NCI-H524 (cell line): ENCODE measurements around the gene NEK11.
A peak's percentile ranks its signal among the peaks of the same experiment; 100 is the strongest.
"Not testable (repeated sequence)": the region's sequence is repeated elsewhere in the genome, so short reads cannot be mapped to it uniquely, and the experiment has no call there.

ENCODE experiments used
- DNase-seq, 2 experiments: peaks; one replicate each; lab custom pipeline; 2025; lab: John Stamatoyannopoulos, UW

The NEK11 gene

DNA sequence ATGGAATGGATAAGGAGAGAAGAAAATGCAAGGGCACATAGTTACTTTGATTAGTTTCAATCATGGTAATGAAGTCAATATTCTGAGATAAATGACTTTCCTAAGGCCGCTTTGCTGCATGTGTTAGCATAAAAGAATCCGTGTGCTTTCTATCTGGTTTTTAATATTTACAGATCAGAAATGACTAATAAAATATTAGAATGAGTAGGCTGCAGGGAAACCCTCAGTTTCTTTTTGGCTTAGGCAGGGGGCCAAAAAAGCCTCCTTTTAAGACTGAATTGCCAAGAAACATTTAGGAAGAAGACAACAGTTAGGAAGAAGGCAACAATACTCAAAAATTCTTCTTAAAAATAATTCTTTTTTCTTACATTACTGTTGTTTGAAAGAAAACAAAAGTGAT, 11.6 kb downstream of the NEK11 start:
- no peak for DNase-seq

GRCh38 chr3:131042271-131042985, 15.8 kb downstream of the NEK11 start:
- DNase-seq: not testable (repeated sequence)

DNA sequence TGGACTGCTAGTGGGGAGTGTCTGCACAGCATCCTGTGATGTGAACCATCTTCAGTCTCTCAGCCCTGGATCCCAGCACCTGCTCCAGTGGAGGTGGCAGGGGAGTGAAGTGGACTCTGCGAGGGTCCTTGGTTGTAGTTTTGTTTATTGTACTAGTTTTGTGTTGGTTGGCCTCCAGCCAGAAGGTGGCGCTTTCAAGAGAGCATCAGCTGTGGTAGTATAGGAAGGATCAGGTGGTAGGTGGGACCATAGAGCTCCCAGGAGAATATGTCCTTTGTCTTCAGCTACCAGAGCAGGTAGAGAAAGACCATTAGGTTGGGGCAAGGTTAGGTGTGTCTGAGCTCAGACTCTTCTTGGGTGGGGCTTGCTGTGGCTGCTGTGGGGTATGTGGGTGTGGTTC, 20.9 kb downstream of the NEK11 start:
- DNase-seq: no peak

GRCh38 chr3:131048030-131048429, 21.4 kb downstream of the NEK11 start:
- DNase-seq: no peak

- DNase-seq: no peak
These were observed 23.3 kb downstream of the NEK11 start for GRCh38 chr3:131050001-131050400.

- DNase-seq: peak in 1 of 2 experiments; percentile 35
These were observed 26.6 kb downstream of the NEK11 start for GRCh38 chr3:131053043-131053859.

DNA sequence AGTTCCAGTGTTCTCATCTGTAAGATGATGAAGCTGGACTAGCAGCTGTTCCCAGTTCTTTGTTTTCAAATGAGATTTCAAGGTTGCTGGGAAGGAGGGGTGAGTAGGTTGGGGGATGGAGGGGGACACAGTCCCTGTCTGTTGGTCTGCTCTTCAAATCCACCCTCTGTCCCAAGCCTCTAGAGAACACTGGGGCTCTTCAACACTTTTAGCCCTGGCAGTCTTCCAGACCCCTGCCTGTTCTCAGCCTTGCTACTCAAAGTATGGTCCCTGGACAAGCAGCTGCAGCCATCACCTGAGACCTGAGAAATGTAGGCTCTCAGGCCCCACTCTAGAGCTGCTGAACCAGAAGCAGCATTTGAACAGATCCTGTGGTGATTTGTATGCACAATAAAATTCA, 41.3 kb downstream of the NEK11 start:
- DNase-seq: peak; percentile 49 to 70

DNA sequence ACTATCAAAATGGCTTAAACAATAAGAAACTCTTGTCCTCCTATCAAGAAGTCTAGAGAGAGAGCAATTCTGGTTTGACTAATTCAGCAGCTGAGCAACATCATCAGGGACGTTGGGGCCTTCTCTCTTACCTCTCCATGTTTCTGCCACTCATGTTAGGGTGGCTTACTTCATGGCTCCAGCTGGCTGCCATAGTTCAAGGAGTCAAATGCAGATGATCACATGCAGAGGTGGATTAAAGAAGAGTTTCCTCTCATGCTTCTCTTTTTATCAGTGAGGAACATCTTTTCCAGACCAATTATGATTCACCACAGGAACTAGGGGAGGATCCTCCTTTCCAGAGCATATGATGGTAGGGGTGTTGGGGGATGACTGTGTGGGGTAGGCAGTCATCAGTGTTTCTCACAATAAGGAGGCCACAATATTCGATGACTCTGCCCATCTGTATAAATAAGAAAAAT, 45.5 kb downstream of the NEK11 start:
- no peak for DNase-seq

DNA sequence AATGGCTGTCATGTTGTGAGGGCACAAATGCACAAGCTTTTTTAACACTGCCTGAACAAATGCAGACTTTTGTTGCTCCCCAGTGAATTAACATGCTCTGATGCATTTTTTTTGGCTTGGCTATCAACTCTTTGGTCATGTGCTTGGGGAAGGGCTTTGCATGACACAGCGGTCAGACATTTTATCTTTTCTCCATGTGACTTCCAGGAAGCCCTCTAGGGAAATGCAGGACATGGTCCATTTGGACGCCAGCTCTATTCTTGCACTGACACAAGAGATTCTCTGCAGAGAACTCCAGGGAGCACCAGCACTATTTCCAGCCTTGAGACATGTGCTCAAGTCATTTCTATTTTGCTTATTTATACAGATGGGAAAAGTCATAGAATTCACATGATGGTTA, 46.2 kb downstream of the NEK11 start:
- DNase-seq: no peak

- DNase-seq: no peak
These were observed 49.1 kb downstream of the NEK11 start for GRCh38 chr3:131075632-131076328.

DNA sequence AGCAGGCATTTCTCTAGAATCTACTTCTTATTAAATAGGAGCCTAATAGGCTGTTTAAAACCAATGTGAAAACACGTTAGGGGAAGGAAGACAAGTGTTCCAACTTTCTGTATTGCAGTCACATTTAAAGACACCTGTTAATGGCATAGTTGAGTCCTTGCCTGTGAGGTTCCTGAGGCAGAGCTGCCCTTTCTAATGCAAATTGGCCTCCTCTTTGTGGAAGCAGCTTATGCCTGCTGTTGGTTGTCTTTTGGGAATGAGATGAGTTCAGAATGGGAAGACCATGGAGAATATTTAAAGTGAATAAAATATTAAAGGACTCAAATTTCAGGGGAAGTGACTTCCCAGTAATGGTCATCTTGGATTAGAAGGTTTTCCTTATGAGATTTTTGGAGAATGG, 51.2 kb downstream of the NEK11 start:
- no peak for DNase-seq

- DNase-seq: peak in 1 of 2 experiments; percentile 19
These were observed 52.4 kb downstream of the NEK11 start for GRCh38 chr3:131079086-131079485.

- no peak for DNase-seq
These were observed 54.5 kb downstream of the NEK11 start for GRCh38 chr3:131081224-131081623.

GRCh38 chr3:131082246-131082645, 55.6 kb downstream of the NEK11 start:
- DNase-seq: no peak

DNA sequence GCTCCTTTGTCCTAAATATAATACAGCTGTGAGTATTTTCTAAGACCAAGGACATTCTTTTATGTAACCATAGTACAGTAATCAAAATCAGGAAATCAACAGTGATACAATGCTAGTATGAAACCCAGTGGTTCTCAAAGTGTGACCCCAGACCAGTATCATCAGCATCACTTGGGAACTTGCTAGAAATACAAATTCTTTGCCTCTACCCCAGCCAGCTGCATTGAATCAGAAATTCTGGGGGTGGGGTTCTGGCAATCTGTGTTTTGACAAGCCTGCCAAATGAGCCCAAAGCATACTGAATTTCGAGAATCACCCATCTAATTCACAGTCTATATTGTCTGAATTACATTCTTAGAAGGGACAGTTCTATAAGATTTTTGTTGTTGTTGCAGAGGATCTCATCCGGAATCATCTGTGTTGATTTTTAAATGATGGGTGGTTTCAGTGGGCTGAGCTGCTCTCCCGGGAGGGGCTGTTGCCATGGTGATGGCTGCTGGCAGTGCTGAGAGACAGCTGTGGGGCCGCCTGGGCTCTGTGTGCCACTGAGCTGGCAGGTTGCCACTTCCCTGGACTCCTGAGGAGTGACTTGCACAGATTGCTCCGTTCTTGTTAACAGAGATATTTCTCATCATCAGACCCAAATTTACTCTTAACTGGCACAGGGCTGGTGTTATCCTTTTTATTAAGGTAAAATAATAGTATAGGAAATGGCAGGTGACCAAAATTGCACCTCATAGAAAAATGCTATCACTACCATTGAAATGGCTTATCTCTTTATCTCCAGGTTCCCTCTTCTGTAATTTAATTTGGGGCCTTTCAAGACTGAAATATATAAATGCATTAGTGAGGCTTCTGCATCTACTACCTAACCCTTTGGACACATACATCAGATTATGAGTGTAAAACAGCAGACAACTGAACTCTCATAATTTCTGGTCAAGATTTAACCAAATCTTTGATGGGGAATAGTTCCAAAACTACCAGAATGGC, 56.5 kb downstream of the NEK11 start:
- peak; percentile 97 to 99 for DNase-seq

- DNase-seq: no peak
These were observed 65.1 kb downstream of the NEK11 start for GRCh38 chr3:131091768-131092167.

DNA sequence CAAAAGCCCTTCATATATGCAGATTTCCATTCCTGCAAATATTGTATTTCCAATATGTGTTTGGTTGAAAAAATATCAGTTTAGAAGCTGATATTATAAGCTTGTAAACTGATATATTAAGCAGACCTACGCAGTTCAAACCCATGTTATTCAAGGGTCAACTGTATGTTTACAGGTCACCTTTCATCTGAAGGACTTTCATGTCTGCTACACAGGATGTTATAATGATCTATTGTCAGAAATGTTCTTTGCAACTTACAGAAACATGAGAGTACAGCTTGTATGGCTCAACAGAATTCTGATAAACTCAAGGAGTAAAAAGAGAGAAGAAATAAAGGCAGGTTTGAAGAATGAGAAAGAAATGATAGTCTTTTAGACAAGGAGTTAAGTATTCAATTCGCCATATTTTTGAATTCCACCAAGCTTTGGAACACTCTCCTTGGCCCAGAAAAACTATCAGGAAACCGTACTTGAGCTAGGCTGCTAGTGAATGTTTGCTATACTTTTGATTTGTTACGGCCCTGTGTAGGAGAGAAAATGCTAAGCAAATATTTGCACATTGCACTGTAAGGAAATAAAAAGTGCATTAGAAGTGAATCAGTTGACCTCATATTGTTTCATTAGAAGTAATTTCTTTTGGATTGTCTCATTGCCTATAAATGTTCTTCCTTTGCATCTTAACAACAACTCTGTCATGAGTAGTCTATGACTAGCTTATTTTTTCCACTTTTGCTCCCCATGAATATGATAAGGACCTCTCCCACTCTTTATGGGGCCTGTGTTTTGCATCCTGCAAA, 81.2 kb downstream of the NEK11 start:
- no peak for DNase-seq

GRCh38 chr3:131109156-131109555, 82.5 kb downstream of the NEK11 start:
- DNase-seq: no peak

DNA sequence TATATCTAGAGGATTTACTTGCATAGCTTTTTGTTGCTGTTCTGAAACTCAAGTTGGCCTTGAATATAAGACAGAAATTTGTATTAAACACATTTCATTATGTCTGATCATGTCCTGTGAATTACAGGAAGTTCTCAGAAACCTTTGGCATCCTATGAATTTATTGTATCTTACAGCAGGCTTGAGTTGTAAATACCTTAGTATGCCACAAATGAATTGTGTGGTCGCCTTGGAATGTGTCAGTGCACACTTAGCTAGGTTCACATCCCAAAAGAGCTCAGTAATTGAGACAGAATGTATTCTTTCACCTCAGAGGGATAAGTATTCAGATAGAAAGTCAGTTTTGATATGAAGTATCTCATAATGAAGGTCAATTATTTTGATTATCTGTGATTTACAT, 83.4 kb downstream of the NEK11 start:
- DNase-seq: no peak

DNA sequence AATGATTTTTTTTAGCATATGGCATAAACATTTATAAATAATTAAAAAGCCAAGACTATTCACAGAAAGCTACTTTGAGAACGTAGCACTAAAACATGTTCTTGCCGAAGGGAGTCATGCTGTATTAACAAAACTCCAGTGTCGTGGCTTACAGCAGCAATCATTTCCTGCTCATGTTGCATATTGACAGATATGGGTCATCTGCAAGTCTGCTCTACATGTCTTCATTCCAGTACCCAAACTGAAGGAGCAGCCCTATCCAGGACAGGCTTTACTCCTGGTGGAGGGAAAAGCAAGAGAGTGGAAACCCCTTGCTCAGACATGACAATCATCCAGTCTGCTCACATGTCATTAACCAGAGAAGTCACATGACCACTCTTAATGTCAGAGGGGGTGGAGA, 87.6 kb downstream of the NEK11 start:
- no peak for DNase-seq

GRCh38 chr3:131125684-131126083, 99.0 kb downstream of the NEK11 start:
- no peak for DNase-seq
